Pulmonary artery endothelial cell (primary cell): Measurements from ENCODE around the gene MKX. TPM values are rescaled to one million over a fixed set of nuclear protein-coding genes. Genes with fewer than 3 reads are reported as not detected.

Experiments used
- DNase-seq: peaks from one replicate; pipeline ENCODE4 v3.0.0-alpha.2; 2011; ENCODE audit warnings: low read depth, low spot score
- total RNA-seq: library from RNA; depleted of rRNA; stranded (reverse); fragments of >200 nt; gene quantifications from 2 replicates; pipeline ENCODE4 v1.2.3, GENCODE V29; 2014

Gene MKX
- total RNA-seq = not detected in 2 replicates

- DNase-seq = no peak
Observed at GRCh38 chr10:27745732-27746396, at the start of gene MKX. Gene MKX (minus strand): TSS chr10:27745819. CDS start chr10:27743415, 2,404 bp downstream.

GRCh38 chr10:27794157-27794556 is 48.5 kb upstream of the MKX start:
- DNase-seq = no peak

GRCh38 chr10:27792216-27792615 is 46.6 kb upstream of the MKX start:
- DNase-seq = no peak

- DNase-seq = no peak
Observed at GRCh38 chr10:27784272-27784671, 38.7 kb upstream of the MKX start.

- DNase-seq = peak; percentile 22
Observed at GRCh38 chr10:27783660-27784059, 38.0 kb upstream of the MKX start.

GRCh38 chr10:27779462-27780015 is 33.9 kb upstream of the MKX start:
- DNase-seq = no peak

- no peak for DNase-seq
Observed at GRCh38 chr10:27774831-27775230, 29.2 kb upstream of the MKX start.

- DNase-seq = no peak
Observed at GRCh38 chr10:27771231-27771630, 25.6 kb upstream of the MKX start.

GRCh38 chr10:27770181-27770580 is 24.6 kb upstream of the MKX start:
- DNase-seq = no peak

GRCh38 chr10:27760867-27761266 is 15.2 kb upstream of the MKX start:
- no peak for DNase-seq

GRCh38 chr10:27759483-27760272 is 14.1 kb upstream of the MKX start:
- DNase-seq = no peak

GRCh38 chr10:27752673-27753237 is 7.1 kb upstream of the MKX start:
- no peak for DNase-seq

GRCh38 chr10:27748601-27749000 is 3.0 kb upstream of the MKX start:
- no peak for DNase-seq

GRCh38 chr10:27747096-27747451 is 1.5 kb upstream of the MKX start:
- no peak for DNase-seq

GRCh38 chr10:27746397-27747095 is 927 bp upstream of the MKX start:
- DNase-seq = no peak

GRCh38 chr10:27744802-27745731 is 552 bp downstream of the MKX start:
- DNase-seq = no peak

GRCh38 chr10:27743877-27744801 is 1.5 kb downstream of the MKX start:
- no peak for DNase-seq

GRCh38 chr10:27743012-27743876 is 2.4 kb downstream of the MKX start:
- no peak for DNase-seq
